ENCODE results near the gene KCNQ5. TPM values are rescaled to one million over a fixed set of nuclear protein-coding genes. Genes with fewer than 3 reads are reported as not detected.
A peak's percentile ranks its signal among the peaks of the same experiment; 100 is the strongest.

The KCNQ5 gene
- total RNA-seq, 1 donor from 2014 or later: 1.7 TPM

DNA sequence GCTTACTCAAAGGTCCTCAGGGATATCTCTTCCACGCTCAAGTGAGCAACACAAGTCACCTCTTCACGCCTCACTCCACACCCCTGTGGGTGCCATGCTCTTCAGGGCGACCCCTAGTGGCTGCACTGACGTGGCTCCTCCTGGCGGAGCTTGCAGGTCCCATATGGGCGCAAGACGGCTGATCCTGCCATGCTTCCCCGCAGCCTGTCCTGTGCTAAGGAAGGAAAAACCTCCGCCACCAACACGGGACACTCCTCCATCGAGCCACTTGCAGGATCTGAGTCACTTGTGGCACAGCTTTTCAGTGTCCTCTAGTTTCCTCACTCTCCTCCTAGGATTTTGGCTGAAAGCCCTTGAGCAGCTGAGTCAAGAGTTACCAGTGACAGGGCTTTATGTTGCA lies 512.7 kb downstream of the KCNQ5 start:
- TF ChIP-seq, protein P1, sequence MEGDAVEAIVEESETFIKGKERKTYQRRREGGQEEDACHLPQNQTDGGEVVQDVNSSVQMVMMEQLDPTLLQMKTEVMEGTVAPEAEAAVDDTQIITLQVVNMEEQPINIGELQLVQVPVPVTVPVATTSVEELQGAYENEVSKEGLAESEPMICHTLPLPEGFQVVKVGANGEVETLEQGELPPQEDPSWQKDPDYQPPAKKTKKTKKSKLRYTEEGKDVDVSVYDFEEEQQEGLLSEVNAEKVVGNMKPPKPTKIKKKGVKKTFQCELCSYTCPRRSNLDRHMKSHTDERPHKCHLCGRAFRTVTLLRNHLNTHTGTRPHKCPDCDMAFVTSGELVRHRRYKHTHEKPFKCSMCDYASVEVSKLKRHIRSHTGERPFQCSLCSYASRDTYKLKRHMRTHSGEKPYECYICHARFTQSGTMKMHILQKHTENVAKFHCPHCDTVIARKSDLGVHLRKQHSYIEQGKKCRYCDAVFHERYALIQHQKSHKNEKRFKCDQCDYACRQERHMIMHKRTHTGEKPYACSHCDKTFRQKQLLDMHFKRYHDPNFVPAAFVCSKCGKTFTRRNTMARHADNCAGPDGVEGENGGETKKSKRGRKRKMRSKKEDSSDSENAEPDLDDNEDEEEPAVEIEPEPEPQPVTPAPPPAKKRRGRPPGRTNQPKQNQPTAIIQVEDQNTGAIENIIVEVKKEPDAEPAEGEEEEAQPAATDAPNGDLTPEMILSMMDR (conservative IDR thresholded peaks at IDR 0.05; ENCODE audit: low read depth, low read length): peak; percentile 45
- no peak for DNase-seq (ENCODE audit: low read depth)
- H3K4me3 ChIP-seq (ENCODE audit: low read depth, low read length): no peak overlapping the region

DNA sequence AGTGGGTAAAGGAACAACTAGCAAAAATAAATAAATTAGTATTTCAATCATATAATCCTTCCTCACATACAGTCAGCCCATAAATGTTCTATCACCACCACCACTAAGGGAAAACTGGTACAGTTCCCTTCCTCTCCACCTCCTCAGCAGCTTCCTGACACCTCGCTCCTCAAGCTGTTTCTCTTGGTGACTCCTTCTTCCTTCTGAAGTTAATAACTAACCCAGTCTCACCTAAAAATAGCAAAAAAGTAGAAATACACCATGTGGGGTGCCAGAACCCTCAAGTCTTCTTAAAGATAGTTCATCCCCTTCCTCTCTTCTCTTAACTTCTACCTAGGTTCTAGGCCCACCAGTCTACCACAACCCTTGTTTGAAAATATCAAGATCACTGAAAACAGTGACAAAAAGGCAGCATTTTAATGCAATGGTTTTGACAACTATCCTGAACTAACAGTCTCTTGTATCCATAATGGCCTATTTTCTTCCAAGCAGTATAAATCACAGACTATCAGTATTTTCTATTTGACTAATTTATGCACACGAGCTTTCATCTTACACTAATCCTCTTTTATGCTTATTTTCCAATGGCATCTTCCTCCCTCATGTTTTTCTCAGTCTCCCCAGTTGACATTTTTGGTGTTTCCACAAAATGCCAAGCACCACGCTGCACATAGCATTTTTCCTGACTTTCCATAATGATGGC lies 518.0 kb downstream of the KCNQ5 start:
- TF ChIP-seq, protein P1 (conservative IDR thresholded peaks at IDR 0.05; ENCODE audit: low read depth, low read length): no peak
- no peak for DNase-seq (ENCODE audit: low read depth)
- no peak overlapping the region for H3K4me3 ChIP-seq (ENCODE audit: low read depth, low read length)

DNA sequence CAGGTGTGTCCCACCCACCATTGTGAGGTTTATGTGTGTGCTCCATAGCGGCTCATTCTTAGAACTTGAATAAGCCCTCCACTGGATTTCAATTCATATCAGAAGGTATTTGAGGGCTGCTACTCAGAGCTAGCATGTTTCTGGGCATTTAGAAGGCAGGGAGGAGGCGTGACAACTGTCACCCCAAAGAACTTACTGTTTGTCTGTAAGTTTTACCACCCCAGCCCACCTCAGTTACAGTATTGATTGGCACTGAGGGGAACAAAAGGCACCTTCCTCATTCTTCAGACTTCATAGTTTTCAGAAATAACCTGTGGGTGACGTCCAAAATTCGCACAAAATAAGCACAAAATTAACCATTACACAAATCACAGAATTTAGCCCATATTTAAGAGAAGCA lies 521.7 kb downstream of the KCNQ5 start:
- DNase-seq (ENCODE audit: low read depth): no peak
- TF ChIP-seq, protein P1 (conservative IDR thresholded peaks at IDR 0.05; ENCODE audit: low read depth, low read length): no peak

DNA sequence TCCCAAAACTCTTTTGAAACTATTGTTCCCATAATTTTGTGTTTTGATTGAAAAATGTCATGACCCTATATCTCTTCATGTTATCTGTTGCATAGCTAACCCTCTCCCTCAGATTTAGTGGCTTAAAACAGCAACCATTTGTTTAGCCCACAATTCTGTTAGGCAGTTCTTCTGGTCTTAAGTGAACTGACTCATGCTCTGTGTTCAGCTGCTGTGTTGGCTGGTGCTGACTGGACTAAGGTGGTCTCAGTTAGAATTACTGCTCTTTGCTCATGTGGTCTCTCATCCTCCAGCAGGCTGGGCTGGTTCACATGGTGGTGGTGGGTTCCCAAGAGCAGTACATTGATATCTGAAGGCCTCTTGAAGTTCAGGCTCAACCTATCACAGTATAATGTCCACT lies 522.7 kb downstream of the KCNQ5 start:
- TF ChIP-seq, protein P1 (conservative IDR thresholded peaks at IDR 0.05; ENCODE audit: low read depth, low read length): no peak
- DNase-seq (ENCODE audit: low read depth): no peak
- H3K4me3 ChIP-seq (ENCODE audit: low read depth, low read length): no peak overlapping the region

More for the DNA sequence above, 521.7 kb downstream of the KCNQ5 start:
- H3K4me3 ChIP-seq (ENCODE audit: low read depth, low read length): no peak overlapping the region

DNA sequence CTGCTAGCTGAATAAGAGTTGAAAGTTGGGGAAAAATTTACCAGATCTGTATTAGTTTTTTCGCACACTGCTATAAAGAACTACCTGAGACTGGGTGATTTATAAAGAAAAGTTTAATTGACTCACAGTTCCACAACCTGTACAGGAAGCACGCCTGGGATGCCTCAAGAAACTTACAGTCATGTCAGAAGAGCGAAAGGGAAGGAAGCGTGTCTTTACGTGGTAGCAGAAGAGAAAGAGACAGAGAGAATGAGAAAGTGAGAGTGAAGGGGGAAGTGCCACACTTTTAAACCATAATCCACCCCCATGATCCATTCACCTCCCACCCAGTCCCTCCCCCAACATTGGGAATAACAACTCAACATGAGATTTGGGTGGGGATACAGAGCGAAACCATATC lies 523.8 kb downstream of the KCNQ5 start:
- TF ChIP-seq, protein P1 (conservative IDR thresholded peaks at IDR 0.05; ENCODE audit: low read depth, low read length): no peak
- no peak for DNase-seq (ENCODE audit: low read depth)
- no peak overlapping the region for H3K4me3 ChIP-seq (ENCODE audit: low read depth, low read length)

DNA sequence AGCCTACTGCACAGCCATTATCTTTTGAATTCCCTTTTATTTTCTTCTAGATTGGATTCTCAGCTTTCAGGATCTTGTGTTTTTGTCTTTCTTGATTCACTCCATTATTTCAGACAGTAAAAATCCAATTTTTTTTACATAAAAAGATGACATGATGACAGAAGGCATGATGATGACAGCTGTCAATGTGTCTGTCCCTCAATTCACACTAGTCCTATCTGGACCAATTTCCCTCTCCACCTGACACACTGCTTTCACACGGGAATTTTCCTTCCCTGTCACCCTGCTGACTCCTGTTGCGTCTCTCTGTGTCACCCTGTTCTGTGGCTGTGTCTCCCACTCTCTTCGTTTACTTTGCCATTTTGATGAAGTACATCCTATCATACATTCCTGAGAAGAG lies 529.9 kb downstream of the KCNQ5 start:
- no peak for DNase-seq (ENCODE audit: low read depth)
- TF ChIP-seq, protein P1 (conservative IDR thresholded peaks at IDR 0.05; ENCODE audit: low read depth, low read length): no peak
- no peak overlapping the region for H3K4me3 ChIP-seq (ENCODE audit: low read depth, low read length)

DNA sequence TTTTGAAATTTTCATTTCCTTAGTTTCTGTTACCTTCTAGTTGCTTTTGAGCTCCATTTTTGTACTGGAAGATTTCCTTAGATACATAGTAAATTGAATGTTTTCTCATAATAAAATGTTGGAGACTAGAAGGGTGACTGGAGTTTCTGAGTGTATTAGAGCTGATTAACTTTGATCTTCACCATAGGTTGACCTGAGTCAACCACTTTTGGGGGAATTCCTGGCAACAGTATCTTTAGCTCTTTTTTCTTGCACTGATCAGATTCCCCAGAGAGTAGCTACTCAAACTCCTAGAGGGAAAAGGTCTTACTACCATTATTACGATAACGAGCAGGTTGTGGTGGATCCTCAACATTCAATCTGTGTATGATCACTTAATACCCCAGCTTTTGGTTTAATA lies 530.7 kb downstream of the KCNQ5 start:
- DNase-seq (ENCODE audit: low read depth): no peak
- H3K4me3 ChIP-seq (ENCODE audit: low read depth, low read length): no peak overlapping the region
- TF ChIP-seq, protein P1 (conservative IDR thresholded peaks at IDR 0.05; ENCODE audit: low read depth, low read length): no peak

Data from epithelial cell of proximal tubule (primary cell).